B cell (primary cell): ENCODE data around the gene E2F2. TPM values are rescaled to one million over a fixed set of nuclear protein-coding genes. Genes with fewer than 3 reads are reported as not detected.

Experiments
- ATAC-seq: fragments of 200-7000 bp; cut with Tn5 transposase; one replicate; pipeline ENCODE4 v1.10.0; 2021; ENCODE audit warnings: low read depth, mild to moderate bottlenecking, moderate number of reproducible peaks, moderate library complexity
- CTCF ChIA-PET: fragments of 350-600 bp; sonication (Branson Sonifier 250); formaldehyde crosslinking; loops from one replicate; lab custom pipeline; 2021; ENCODE audit warnings: antibody characterized with exemption, inconsistent platforms; lab: Charles Lee
- POLR2A ChIA-PET: fragments of 350-600 bp; sonication (Branson Sonifier 250); formaldehyde crosslinking; loops from one replicate; lab custom pipeline; 2021; ENCODE audit warnings: antibody characterized with exemption; lab: Charles Lee
- DNase-seq: peaks from one replicate; pipeline ENCODE4 v3.0.0; 2013
- H2AFZ ChIP-seq: 2 replicates; pipeline ENCODE4 v1.6.1; 2012; ENCODE audit warnings: mild to moderate bottlenecking, low read depth, low read length; ENCODE audit not compliant: insufficient read depth, poor library complexity, severe bottlenecking
- H3K27ac ChIP-seq, 2 donors: 1 replicate in 1 of 2; 2 replicates in 1 of 2; pipeline ENCODE4 v1.5.1; 2012 to 2013; ENCODE audit warnings: low read length in 2 of 2, mild to moderate bottlenecking in 2 of 2, moderate library complexity in 1 of 2
- H3K27me3 ChIP-seq, 4 experiments: fragments of 200-600 bp in 1 of 4; sonication (generic) in 1 of 4; replicated peaks in 1 of 4; 1 replicate in 2 of 4; 2 replicates in 2 of 4; pipeline versions ENCODE4 v1.6.1 to v1.7.0; 2013 to 2016; ENCODE audit warnings: low read length in 3 of 4, mild to moderate bottlenecking in 2 of 4, mixed read lengths in 1 of 4, moderate library complexity in 1 of 4; ENCODE audit not compliant: insufficient read depth in 4 of 4, control insufficient read depth in 3 of 4; ENCODE audit errors: control extremely low read depth in 1 of 4
- H3K36me3 ChIP-seq, 2 experiments: replicated peaks in 1 of 2; 1 replicate in 1 of 2; 2 replicates in 1 of 2; pipeline versions ENCODE4 v1.6.1 to v1.7.1; 2013; ENCODE audit warnings: low read length in 1 of 2; ENCODE audit not compliant: insufficient read depth in 2 of 2, control insufficient read depth in 1 of 2; ENCODE audit errors: control extremely low read depth in 1 of 2, extremely low read depth in 1 of 2
- H3K4me1 ChIP-seq, 2 donors: fragments of 200-600 bp in 1 of 2; sonication (generic) in 1 of 2; 1 replicate in 1 of 2; 2 replicates in 1 of 2; pipeline versions ENCODE4 v1.5.1 to v1.6.1; 2013 to 2017; ENCODE audit warnings: low read length in 2 of 2; ENCODE audit not compliant: control insufficient read depth in 2 of 2, insufficient read depth in 2 of 2
- H3K4me2 ChIP-seq: replicated peaks from 2 replicates; pipeline ENCODE3; 2012; ENCODE audit warnings: mild to moderate bottlenecking, low read depth, low read length; ENCODE audit not compliant: poor library complexity, severe bottlenecking
- H3K4me3 ChIP-seq, 5 experiments: fragments of 200-600 bp in 1 of 5; sonication (generic) in 1 of 5; 1 replicate in 3 of 5; 2 replicates in 2 of 5; pipeline versions ENCODE4 v1.5.1 to v1.7.0; 2011 to 2016; ENCODE audit warnings: low read length in 4 of 5, mild to moderate bottlenecking in 4 of 5, low read depth in 2 of 5, control low read depth in 1 of 5, moderate library complexity in 1 of 5; ENCODE audit not compliant: insufficient read depth in 1 of 5; ENCODE audit errors: control extremely low read depth in 1 of 5, extremely low read depth in 1 of 5
- H3K79me2 ChIP-seq: fragments of 200-600 bp; sonication (generic); one replicate; pipeline ENCODE4 v1.6.0; 2016; ENCODE audit warnings: low read length; ENCODE audit not compliant: control insufficient read depth, insufficient read depth
- H3K9ac ChIP-seq: fragments of 200-600 bp; sonication (generic); 2 replicates; pipeline ENCODE4 v1.6.1; 2017; ENCODE audit warnings: mild to moderate bottlenecking, low read length, moderate library complexity
- H3K9me3 ChIP-seq, 3 donors: one replicate each; pipeline versions ENCODE4 v1.6.1 to v1.7.1; 2013; ENCODE audit warnings: low read length in 2 of 3; ENCODE audit not compliant: control insufficient read depth in 2 of 3, insufficient read depth in 1 of 3; ENCODE audit errors: control extremely low read depth in 1 of 3
- H4K20me1 ChIP-seq: 2 replicates; pipeline ENCODE4 v1.6.0; 2012; ENCODE audit warnings: mild to moderate bottlenecking, low read length; ENCODE audit not compliant: insufficient read depth, control insufficient read depth, poor library complexity, severe bottlenecking
- H3K27ac Mint-ChIP-seq: one replicate; pipeline ENCODE4 v1.8.0; 2021; ENCODE audit warnings: mixed read lengths
- H3K27me3 Mint-ChIP-seq: one replicate; pipeline ENCODE4 v1.8.0; 2021; ENCODE audit warnings: mixed read lengths
- H3K4me1 Mint-ChIP-seq: one replicate; pipeline ENCODE4 v1.8.0; 2021; ENCODE audit warnings: mixed read lengths
- H3K4me3 Mint-ChIP-seq: one replicate; pipeline ENCODE4 v1.8.0; 2021; ENCODE audit warnings: mixed read lengths
- H3K9me3 Mint-ChIP-seq: one replicate; pipeline ENCODE4 v1.8.0; 2022; ENCODE audit warnings: mixed read lengths; ENCODE audit not compliant: insufficient read depth
- EZH2 ChIP-seq: IDR thresholded peaks from 2 replicates; pipeline ENCODE4 v1.6.1; 2012; ENCODE audit warnings: borderline replicate concordance, low read depth, mild to moderate bottlenecking, moderate library complexity, low read length; ENCODE audit not compliant: insufficient read depth, poor library complexity, severe bottlenecking
- WGBS: methylation state at CpG from one replicate; pipeline ENCODE4 v1.1.5; 2013; ENCODE audit warnings: missing lambda C conversion rate; ENCODE audit not compliant: insufficient coverage; 5-methylcytosine and 5-hydroxymethylcytosine counted together
- intact Hi-C: fragments of 100-400 bp; cut with micrococcal nuclease; formaldehyde crosslinking; loops from one replicate; pipeline ENCODE4 v1.10.0; 2022
- polyA plus RNA-seq: library from polyadenylated mRNA; depleted of rRNA; stranded (reverse); fragments of >200 nt; gene quantifications from 2 replicates; pipeline ENCODE4 v1.2.3, GENCODE V29; 2012
- total RNA-seq, 2 donors: library from RNA; stranded (reverse); fragments of 120-200 nt in 1 of 2; gene quantifications; 1 replicate in 1 of 2; 2 replicates in 1 of 2; pipeline versions ENCODE4 v1.2.3 to v1.2.4, GENCODE V29; 2013 to 2022
- TF ChIP-seq, protein P1 (sequence below): fragments of 200-600 bp; IDR thresholded peaks from one replicate; pipeline ENCODE4 v1.8.0; 2022; ENCODE audit warnings: antibody characterized with exemption, mild to moderate bottlenecking

The E2F2 gene
- total and polyA plus RNA-seq, 2 donors (not counting 1 experiment from before 2014, with no cell fraction given) = 2.4 to 3.2 TPM

DNA sequence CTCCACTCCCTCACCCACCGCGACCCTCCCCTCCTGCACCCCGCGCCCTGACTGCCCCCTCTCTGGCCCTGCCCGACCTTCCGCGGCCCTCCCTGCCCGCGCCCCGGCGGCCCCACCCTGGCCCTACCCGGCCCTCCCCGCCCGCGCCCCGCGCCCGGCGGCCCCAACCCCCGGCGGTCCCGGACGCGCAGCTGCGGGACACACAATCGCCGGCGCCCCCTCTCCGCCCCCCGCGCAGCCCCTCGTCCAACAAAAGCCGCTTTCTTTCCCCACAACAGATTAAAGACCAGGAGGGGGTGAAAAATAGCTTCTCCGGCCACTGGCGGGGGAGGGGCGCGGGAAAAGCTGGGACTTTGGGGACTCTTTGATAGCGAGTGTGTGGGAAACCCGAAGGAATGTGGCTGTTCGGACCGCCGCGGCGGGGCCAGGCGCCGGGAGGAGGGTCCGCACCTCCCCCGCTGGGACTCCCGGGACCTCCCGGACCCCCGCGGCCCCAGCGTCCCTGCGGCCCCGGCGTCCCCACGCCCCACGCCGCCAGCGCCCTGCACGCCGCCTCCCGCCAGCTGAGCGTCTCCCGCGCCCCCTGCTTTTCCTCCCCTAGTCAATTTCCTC lies 37.1 kb upstream of the E2F2 start:
- Histone ChIP-seq H3K4me2 (peak overlapping the region; percentile 98), H3K79me2 (peaks cover 7% of the 10 kb centered on the region), H3K27ac (peak overlapping the region; percentile 49 to 69), H3K27me3 (no peaks in the 10 kb centered on the region), H3K4me1 (peaks cover 37 to 40% of the 10 kb centered on the region in 2 donors), H3K9me3 (no peaks in the 10 kb centered on the region), H4K20me1 (no peaks in the 10 kb centered on the region), H3K36me3 (no peaks in the 10 kb centered on the region), H2AFZ (peak overlapping the region; percentile 85), H3K9ac (peak overlapping the region; percentile 78), H3K4me3 (peak overlapping the region; percentile 30 to 88 (median 69))
- Mint-ChIP-seq H3K4me1 (peaks cover 54% of the 10 kb centered on the region), H3K4me3 (peak overlapping the region; percentile 93), H3K27me3 (no peaks in the 10 kb centered on the region), H3K27ac (peak overlapping the region; percentile 95), H3K9me3 (no peaks in the 10 kb centered on the region)
- POLR2A ChIA-PET = interaction anchor here (0.7 to 3.7 kb wide), 13 partner anchors 8 to 155 kb away, joined by 3 to 33 read pairs (median 7); partner anchors contain the start of gene ID3
- under 1% methylated on average over 40 of the region's 66 CpGs for WGBS
- no peak for TF ChIP-seq EZH2
- TF ChIP-seq, protein P1, sequence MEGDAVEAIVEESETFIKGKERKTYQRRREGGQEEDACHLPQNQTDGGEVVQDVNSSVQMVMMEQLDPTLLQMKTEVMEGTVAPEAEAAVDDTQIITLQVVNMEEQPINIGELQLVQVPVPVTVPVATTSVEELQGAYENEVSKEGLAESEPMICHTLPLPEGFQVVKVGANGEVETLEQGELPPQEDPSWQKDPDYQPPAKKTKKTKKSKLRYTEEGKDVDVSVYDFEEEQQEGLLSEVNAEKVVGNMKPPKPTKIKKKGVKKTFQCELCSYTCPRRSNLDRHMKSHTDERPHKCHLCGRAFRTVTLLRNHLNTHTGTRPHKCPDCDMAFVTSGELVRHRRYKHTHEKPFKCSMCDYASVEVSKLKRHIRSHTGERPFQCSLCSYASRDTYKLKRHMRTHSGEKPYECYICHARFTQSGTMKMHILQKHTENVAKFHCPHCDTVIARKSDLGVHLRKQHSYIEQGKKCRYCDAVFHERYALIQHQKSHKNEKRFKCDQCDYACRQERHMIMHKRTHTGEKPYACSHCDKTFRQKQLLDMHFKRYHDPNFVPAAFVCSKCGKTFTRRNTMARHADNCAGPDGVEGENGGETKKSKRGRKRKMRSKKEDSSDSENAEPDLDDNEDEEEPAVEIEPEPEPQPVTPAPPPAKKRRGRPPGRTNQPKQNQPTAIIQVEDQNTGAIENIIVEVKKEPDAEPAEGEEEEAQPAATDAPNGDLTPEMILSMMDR = no peak
- DNase-seq (no peak), ATAC-seq (peak; percentile 28)
- CTCF ChIA-PET = interaction anchor here (1.1 to 41.7 kb wide), 7 partner anchors 6 to 66 kb away, joined by 3 to 1420 read pairs (median 179); partner anchors contain the start of gene ID3
- intact Hi-C loops = loop anchor here (1.0 kb wide), 2 partner anchors 9 kb away; partner anchors contain the start of gene ID3

- ChIA-PET CTCF (interaction anchor here (1.1 to 41.7 kb wide), 8 partner anchors 6 to 66 kb away, joined by 3 to 1420 read pairs (median 10); no protein-coding TSS in a partner anchor), POLR2A (interaction anchor here (0.7 to 3.7 kb wide), 12 partner anchors 8 to 155 kb away, joined by 3 to 33 read pairs (median 6); partner anchors contain the start of gene ID3)
- DNase-seq = peak; percentile 49
- H3K9ac ChIP-seq = peak overlapping the region; percentile 78
- peak overlapping the region; percentile 85 for H2AFZ ChIP-seq
- H3K4me3 ChIP-seq = peak overlapping the region; percentile 30 to 88 (median 69)
- Mint-ChIP-seq H3K4me1 (peaks cover 51% of the 10 kb centered on the region), H3K27me3 (no peaks in the 10 kb centered on the region), H3K4me3 (peak overlapping the region; percentile 63), H3K27ac (peak overlapping the region; percentile 76), H3K9me3 (no peaks in the 10 kb centered on the region)
- TF ChIP-seq EZH2 = no peak
- TF ChIP-seq, protein P1 = no peak
- no peaks in the 10 kb centered on the region for H3K36me3 ChIP-seq
- no peaks in the 10 kb centered on the region for H3K9me3 ChIP-seq
- peaks cover 7% of the 10 kb centered on the region for H3K79me2 ChIP-seq
- H3K4me2 ChIP-seq = peak overlapping the region; percentile 98
- H3K4me1 ChIP-seq = peaks cover 37 to 40% of the 10 kb centered on the region in 2 donors
- 61% methylated on average over 12 of the region's 15 CpGs for WGBS
- H3K27ac ChIP-seq = peak overlapping the region; percentile 48 to 49
- H4K20me1 ChIP-seq = no peaks in the 10 kb centered on the region
- ATAC-seq = peak; percentile 15
- intact Hi-C loops = loop anchor here (1.0 kb wide), 2 partner anchors 8 to 10 kb away; partner anchors contain the start of gene ID3
- no peaks in the 10 kb centered on the region for H3K27me3 ChIP-seq
Observed at GRCh38 chr1:23567629-23567995, 36.6 kb upstream of the E2F2 start.
